T-helper 17 cell (primary cell): ENCODE measurements around the gene SHROOM1. TPM values are rescaled to one million over a fixed set of nuclear protein-coding genes. Genes with fewer than 3 reads are reported as not detected.
"Not testable (repeated sequence)": the region's sequence is repeated elsewhere in the genome, so short reads cannot be mapped to it uniquely, and the experiment has no call there.

ENCODE experiments used
- ATAC-seq: fragments of 150-1000 bp; cut with Tn5 transposase; 2 replicates; pipeline ENCODE4 v1.10.0; 2021; ENCODE audit warnings: mild to moderate bottlenecking, moderate library complexity
- DNase-seq, 3 donors: peaks; one replicate each; pipeline versions ENCODE4 v3.0.0 to v3.0.0-alpha.2; 2020 to 2021
- H3K9me3 ChIP-seq: one replicate; pipeline ENCODE4 v1.7.0; 2013; ENCODE audit warnings: low read length, mild to moderate bottlenecking; ENCODE audit not compliant: control insufficient read depth, poor library complexity, severe bottlenecking
- H3K27ac Mint-ChIP-seq: one replicate; pipeline ENCODE4 v1.8.0; 2022; ENCODE audit warnings: mild to moderate bottlenecking, moderate library complexity, mixed read lengths
- H3K27me3 Mint-ChIP-seq: one replicate; pipeline ENCODE4 v1.8.0; 2022; ENCODE audit warnings: mixed read lengths
- H3K36me3 Mint-ChIP-seq: one replicate; pipeline ENCODE4 v1.8.0; 2022; ENCODE audit warnings: low read depth, mixed read lengths
- H3K4me1 Mint-ChIP-seq: one replicate; pipeline ENCODE4 v1.8.0; 2022; ENCODE audit warnings: mild to moderate bottlenecking, mixed read lengths
- H3K4me3 Mint-ChIP-seq: one replicate; pipeline ENCODE4 v1.8.0; 2022; ENCODE audit warnings: mild to moderate bottlenecking, moderate library complexity, mixed read lengths
- total RNA-seq, 4 donors: library from RNA in 2 of 4; stranded (reverse) in 2 of 4; gene quantifications; one replicate each; pipeline ENCODE4 v1.2.3 and lab custom pipeline; 2022 to 2026

SHROOM1 gene
- total RNA-seq, 2 donors from 2014 or later, result 0.20 TPM; not detected in 1

DNA sequence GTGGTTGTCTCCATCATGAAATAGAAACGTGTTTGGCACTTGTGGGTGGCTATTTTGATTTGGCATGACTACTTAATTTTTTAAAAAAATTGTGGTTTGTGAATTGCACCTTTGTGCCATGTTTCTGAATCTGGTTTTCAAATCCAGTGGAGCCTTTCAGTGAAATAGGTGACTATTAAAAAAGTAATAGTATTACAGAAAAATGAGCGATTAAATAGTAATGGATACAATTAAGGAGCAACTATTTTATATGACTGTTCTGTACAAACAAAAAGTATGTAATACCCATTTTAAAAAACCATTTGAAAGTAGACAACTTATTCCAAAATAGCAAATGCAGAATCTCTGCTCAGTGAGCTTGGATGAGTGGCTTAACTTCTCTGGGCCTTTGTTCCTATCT, 14.4 kb downstream of the SHROOM1 start:
- peaks cover 35% of the 10 kb centered on the region for H3K27me3 Mint-ChIP-seq
- ATAC-seq (no peak), DNase-seq (no peak)
- H3K9me3 ChIP-seq, result no peaks in the 10 kb centered on the region
- H3K4me3 Mint-ChIP-seq, result no peak overlapping the region
- H3K36me3 Mint-ChIP-seq, result peaks cover 2% of the 10 kb centered on the region
- H3K4me1 Mint-ChIP-seq, result peaks cover 12% of the 10 kb centered on the region
- no peak overlapping the region for H3K27ac Mint-ChIP-seq

DNA sequence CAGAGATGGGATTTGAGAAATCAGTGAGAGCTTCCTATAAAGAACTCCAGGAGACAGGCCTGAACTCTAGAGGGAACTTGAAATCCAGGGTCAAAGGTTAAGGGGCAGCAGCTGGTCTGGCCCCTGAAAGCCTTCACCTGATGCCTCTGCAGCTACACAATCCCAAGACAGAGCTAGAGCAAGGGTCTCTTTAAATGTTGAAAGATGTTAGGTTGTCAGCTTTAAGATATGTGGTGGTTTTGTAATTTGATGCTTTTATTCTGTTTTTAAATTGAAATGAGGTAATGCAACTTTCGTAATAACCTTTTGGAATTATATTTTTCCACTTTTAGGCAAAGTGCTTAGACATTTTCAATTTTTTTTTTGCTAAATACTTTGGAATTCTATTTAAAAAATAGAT, 15.0 kb downstream of the SHROOM1 start:
- peaks cover 41% of the 10 kb centered on the region for H3K27me3 Mint-ChIP-seq
- no peak overlapping the region for H3K27ac Mint-ChIP-seq
- peaks cover 12% of the 10 kb centered on the region for H3K4me1 Mint-ChIP-seq
- DNase-seq, result no peak
- H3K4me3 Mint-ChIP-seq, result peak overlapping the region; percentile 55
- ATAC-seq, result no peak
- H3K36me3 Mint-ChIP-seq, result peaks cover 2% of the 10 kb centered on the region
- H3K9me3 ChIP-seq, result no peaks in the 10 kb centered on the region

DNA sequence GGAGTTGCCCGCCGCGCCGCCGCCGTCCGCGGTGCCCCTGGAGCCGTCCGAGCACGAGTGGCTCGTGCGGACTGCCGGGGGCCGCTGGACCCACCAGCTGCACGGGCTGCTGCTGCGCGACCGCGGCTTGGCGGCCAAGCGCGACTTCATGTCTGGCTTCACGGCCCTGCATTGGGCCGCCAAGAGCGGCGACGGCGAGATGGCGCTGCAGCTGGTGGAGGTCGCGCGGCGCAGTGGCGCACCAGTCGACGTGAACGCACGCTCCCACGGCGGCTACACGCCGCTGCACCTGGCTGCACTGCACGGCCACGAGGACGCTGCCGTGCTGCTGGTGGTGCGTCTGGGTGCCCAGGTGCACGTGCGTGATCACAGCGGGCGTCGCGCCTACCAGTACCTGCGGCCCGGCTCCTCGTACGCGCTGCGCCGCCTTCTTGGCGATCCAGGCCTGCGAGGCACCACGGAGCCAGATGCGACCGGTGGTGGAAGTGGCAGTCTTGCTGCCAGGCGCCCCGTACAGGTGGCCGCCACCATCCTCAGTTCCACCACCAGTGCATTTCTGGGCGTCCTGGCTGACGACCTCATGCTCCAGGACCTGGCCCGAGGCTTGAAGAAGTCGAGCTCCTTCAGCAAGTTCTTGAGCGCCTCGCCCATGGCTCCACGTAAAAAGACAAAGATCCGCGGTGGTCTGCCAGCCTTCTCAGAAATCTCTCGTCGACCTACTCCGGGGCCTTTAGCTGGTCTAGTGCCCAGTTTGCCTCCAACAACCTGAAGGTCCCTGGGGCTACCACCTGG, 15.7 kb downstream of the SHROOM1 start:
- H3K36me3 Mint-ChIP-seq, result peaks cover 2% of the 10 kb centered on the region
- no peak for DNase-seq
- H3K27ac Mint-ChIP-seq, result no peak overlapping the region
- peak overlapping the region; percentile 55 for H3K4me3 Mint-ChIP-seq
- no peak for ATAC-seq
- no peaks in the 10 kb centered on the region for H3K9me3 ChIP-seq
- H3K27me3 Mint-ChIP-seq, result peaks cover 43% of the 10 kb centered on the region
- H3K4me1 Mint-ChIP-seq, result peaks cover 7% of the 10 kb centered on the region

DNA sequence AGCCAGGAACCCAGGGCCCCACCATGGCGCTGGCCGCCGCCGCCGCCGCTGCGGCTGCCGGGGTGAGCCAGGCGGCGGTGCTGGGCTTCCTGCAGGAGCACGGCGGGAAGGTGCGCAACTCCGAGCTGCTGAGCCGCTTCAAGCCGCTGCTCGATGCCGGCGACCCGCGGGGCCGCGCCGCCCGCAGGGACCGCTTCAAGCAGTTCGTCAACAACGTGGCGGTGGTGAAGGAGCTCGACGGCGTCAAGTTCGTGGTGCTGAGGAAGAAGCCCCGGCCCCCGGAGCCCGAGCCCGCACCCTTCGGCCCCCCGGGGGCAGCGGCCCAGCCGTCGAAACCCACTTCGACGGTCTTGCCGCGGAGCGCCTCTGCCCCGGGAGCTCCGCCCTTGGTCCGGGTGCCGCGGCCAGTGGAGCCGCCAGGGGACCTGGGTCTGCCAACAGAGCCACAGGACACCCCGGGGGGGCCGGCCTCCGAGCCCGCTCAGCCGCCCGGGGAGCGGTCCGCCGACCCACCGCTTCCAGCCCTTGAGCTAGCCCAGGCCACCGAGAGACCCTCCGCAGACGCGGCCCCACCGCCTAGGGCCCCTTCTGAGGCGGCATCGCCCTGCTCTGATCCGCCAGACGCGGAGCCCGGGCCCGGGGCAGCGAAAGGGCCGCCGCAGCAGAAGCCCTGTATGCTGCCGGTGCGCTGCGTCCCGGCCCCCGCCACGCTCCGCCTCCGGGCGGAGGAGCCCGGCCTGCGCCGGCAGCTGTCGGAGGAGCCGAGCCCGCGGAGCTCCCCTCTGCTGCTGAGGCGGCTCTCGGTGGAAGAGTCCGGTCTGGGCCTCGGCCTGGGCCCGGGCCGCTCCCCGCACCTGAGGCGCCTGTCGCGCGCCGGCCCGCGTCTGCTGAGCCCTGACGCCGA, 16.6 kb downstream of the SHROOM1 start:
- no peak overlapping the region for H3K27ac Mint-ChIP-seq
- H3K36me3 Mint-ChIP-seq, result peaks cover 4% of the 10 kb centered on the region
- no peaks in the 10 kb centered on the region for H3K9me3 ChIP-seq
- ATAC-seq, result peak; percentile 70
- DNase-seq, result peak; percentile 20 to 37 (median 27)
- H3K4me1 Mint-ChIP-seq, result peaks cover 7% of the 10 kb centered on the region
- H3K27me3 Mint-ChIP-seq, result peaks cover 44% of the 10 kb centered on the region
- peak overlapping the region; percentile 25 for H3K4me3 Mint-ChIP-seq

DNA sequence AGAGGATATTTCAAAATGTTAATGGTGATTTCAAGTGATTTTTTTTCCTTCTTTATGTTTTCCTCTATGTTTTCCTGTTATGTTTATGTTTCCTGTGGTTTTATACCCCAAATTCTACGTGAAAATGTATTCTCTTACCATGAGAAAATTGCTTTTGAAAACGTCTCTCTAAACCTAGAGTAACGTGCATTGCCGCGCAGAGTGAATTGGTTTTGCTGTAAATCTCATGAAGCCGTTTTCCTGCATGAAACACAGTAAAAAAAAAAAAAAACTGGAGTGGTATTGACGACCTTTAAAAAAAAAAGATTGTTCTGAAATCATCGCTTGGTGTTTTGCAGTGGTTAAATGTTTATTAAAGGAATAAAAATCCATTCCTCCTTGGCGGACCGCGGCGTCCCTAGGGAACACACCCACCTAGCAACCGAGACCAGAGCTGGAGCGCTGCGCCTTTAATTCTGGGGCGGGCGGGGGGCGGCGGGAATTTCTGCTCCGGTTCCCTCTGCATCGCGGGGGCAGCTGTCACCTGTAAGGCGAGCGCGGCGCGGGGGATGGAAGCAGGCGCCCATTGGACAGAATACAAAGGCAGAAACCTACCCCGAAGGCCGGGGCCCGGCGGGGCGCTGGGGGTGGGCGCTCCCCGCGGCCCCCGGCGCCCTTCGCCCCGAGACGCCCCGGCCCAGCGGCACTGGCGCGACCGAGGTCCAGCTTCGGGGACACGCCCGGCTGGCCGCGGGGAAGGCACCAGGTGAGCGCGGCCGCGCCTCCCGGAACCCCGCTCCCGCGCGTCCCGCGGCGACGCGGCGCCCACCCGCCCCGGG, 17.5 kb downstream of the SHROOM1 start, which contains the start of gene SOWAHA:
TSS of gene SOWAHA (plus strand) at position 522 of the 818 bp plus-strand sequence. CDS start 320 bp downstream, outside the sequence.
- H3K36me3 Mint-ChIP-seq, result peaks cover 4% of the 10 kb centered on the region
- peak within 1 kb of the TSS; percentile 6 for H3K27ac Mint-ChIP-seq
- ATAC-seq (peak; percentile 37), DNase-seq (peak in 1 of 3 donors; percentile 15)
- H3K9me3 ChIP-seq, result no peaks in the 10 kb centered on the region
- H3K27me3 Mint-ChIP-seq, result peaks cover 46% of the 10 kb centered on the region
- peaks cover 7% of the 10 kb centered on the region for H3K4me1 Mint-ChIP-seq
- peak within 1 kb of the TSS; percentile 84 for H3K4me3 Mint-ChIP-seq

DNA sequence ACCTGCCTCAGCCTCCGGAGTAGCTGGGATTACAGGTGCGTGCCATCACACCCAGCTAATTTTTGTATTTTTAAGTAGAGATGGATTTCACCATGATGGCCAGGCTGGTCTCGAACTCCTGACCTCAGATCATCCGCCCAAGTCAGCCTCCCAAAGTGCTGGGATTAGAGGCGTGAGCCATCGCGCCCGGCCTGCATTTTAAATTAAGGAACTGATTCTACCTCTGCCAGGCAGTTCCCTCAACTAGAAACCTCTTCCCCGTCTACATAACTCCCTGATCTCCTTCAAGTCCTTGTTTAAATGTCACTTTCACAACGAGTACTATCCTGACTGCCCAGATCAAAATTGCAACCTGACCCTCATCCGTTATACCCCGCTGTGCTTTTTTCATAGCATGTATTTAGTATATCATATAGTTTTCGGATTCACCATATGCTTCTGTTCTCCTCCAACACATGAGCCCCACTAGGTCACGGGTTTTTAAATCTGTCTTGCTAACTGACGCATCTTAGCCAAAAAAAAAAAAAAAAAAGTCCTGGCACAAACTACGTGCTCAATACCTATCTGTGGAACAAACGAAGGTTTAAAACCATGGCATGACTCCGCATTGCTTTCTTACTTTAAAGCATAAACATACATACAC, 18.2 kb downstream of the SHROOM1 start:
- DNase-seq (no peak), ATAC-seq (no peak)
- Mint-ChIP-seq H3K36me3 (peaks cover 4% of the 10 kb centered on the region), H3K27ac (peak overlapping the region; percentile 6), H3K27me3 (peaks cover 50% of the 10 kb centered on the region), H3K4me1 (peaks cover 7% of the 10 kb centered on the region), H3K4me3 (peak overlapping the region; percentile 84)
- no peaks in the 10 kb centered on the region for H3K9me3 ChIP-seq

DNA sequence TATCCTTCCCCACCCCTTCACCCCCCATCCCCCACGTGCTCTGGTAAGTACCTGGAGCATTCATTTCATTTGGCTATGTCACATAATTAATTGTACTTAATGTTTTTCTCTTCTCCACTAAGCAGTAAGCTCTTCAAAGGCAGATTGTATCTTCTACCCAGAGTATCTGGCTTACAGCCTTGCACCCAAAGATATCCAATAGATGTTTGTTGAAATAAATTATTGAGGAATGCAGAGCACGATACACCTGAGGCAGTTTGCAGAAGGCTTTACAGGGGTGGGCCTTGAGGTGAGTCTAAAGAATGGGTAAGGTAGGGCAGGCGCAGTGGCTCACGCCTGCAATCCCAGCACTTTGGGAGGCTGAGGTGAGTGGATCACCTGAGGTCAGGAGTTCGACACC, 19.8 kb downstream of the SHROOM1 start:
- no peak for DNase-seq
- Mint-ChIP-seq H3K36me3 (peaks cover 4% of the 10 kb centered on the region), H3K27ac (no peak overlapping the region), H3K4me3 (no peak overlapping the region), H3K27me3 (peaks cover 55% of the 10 kb centered on the region), H3K4me1 (peaks cover 7% of the 10 kb centered on the region)
- H3K9me3 ChIP-seq, result no peaks in the 10 kb centered on the region
- no peak for ATAC-seq

DNA sequence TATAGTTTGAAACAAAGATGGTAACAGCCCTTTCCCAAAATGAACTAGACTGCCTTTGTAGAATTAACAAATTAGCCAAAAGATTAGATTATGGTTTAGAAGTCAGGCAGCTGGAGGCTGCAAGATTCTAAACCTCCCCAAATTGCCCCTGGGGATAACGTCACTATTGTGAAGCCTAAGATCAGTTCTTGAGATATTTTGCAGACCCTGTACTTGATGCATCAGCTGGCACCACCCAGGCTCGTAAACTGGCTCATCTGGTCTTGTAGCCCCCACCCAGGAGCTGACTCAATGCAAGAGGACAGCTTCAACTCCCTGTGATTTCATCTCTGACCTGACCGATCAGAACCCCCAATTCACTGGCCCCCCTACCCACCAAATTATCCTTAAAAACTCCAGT, 21.6 kb downstream of the SHROOM1 start:
- DNase-seq, result no peak
- H3K36me3 Mint-ChIP-seq, result peaks cover 4% of the 10 kb centered on the region
- H3K4me3 Mint-ChIP-seq, result no peak overlapping the region
- H3K9me3 ChIP-seq, result no peaks in the 10 kb centered on the region
- peaks cover 7% of the 10 kb centered on the region for H3K4me1 Mint-ChIP-seq
- peaks cover 72% of the 10 kb centered on the region for H3K27me3 Mint-ChIP-seq
- ATAC-seq, result no peak
- no peak overlapping the region for H3K27ac Mint-ChIP-seq

DNA sequence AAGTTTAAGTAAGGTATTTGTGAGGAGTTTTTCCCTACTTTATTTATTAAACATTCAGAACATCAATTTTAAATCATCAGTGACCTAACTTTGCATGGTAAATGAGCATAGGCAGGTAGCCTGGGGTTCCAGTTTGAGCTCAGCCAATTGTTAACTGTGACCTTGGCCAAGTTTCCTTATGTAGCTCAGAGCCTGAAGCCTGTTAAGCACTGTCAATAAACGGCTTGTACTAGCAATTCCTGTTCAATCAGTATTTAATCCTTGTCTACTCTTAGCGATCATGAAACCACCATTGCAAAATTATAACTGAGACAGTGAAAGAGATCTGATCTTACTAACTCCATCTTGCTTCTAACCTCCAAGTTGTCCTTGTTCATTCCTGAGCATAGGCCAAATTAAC, 22.0 kb downstream of the SHROOM1 start:
- no peak for ATAC-seq
- H3K4me3 Mint-ChIP-seq, result no peak overlapping the region
- H3K4me1 Mint-ChIP-seq, result peaks cover 7% of the 10 kb centered on the region

DNA sequence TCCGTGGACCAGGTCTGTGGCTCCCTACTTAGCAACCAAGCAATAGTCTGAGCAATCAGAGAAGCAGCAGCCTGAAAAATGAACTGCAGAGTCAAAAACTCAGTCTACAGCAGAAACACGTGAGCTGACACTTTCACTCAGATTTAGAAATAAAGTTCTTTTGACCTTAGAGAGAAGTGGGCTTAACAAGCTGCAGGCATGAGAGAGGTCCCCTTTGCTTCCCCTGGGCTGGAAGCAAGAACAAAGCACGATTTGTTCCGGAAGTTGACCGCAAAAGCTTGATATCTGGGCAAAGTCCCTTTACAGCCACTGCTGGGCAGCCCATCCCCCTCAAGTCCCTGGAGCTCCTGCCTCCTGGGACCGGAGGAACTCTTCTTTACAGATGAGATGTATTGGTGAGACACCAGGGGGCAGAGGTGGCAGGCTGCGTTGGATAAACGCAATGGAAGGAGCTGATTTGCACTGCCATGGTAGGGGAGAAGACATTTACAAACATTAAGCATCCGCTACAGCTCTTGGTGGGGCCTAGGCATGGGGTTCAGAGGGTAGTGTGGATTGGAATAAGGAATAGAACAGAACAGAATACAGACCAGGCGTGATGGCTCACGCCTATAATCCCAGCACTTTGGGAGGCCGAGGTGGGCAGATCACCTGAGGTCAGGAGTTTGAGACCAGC, 23.1 kb downstream of the SHROOM1 start:
- no peak for DNase-seq
- Mint-ChIP-seq H3K27ac (no peak overlapping the region), H3K27me3 (peaks cover 81% of the 10 kb centered on the region), H3K4me1 (peaks cover 2% of the 10 kb centered on the region), H3K4me3 (no peak overlapping the region), H3K36me3 (peaks cover 8% of the 10 kb centered on the region)
- H3K9me3 ChIP-seq, result no peaks in the 10 kb centered on the region
- ATAC-seq, result no peak

More for the DNA sequence above, 22.0 kb downstream of the SHROOM1 start:
- Mint-ChIP-seq H3K36me3 (peaks cover 4% of the 10 kb centered on the region), H3K27me3 (peaks cover 76% of the 10 kb centered on the region), H3K27ac (no peak overlapping the region)
- DNase-seq, result no peak
- no peaks in the 10 kb centered on the region for H3K9me3 ChIP-seq

DNA sequence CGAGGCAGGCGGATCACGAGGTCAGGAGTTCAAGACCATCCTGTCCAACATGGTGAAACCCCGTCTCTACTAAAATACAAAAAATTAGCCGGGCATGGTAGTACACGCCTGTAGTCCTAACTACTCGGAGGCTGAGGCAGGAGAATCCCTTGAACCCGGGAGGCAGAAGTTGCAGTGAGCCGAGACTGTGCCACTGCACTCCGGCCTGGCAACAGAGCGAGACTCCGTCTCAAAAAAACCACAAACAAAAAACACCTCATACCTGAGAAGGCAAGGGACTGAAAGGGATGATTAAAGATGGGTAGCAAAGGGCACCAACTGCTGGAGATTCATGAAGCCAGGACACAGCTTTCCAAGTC, 23.7 kb downstream of the SHROOM1 start:
- ATAC-seq, H3K27ac Mint-ChIP-seq, H3K4me3 Mint-ChIP-seq, H3K4me1 Mint-ChIP-seq, H3K9me3 ChIP-seq, DNase-seq: not testable (repeated sequence)
- Mint-ChIP-seq H3K36me3 (peaks cover 10% of the 10 kb centered on the region), H3K27me3 (peaks cover 81% of the 10 kb centered on the region)

DNA sequence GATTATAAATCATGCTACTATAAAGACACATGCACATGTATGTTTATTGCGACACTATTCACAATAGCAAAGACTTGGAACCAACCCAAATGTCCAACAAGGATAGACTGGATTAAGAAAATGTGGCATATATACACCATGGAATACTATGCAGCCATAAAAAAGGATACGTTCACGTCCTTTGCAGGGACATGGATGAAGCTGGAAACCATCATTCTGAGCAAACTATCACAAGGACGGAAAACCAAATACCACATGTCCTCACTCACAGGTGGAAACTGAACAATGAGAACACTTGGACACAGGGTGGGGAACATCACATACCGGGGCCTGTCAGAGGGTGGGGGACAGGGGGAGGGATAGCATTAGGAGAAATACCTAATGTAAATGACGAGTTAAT, 24.6 kb downstream of the SHROOM1 start:
- H3K4me3 Mint-ChIP-seq, ATAC-seq: not testable (repeated sequence)

More for the DNA sequence above, 24.6 kb downstream of the SHROOM1 start:
- H3K9me3 ChIP-seq, H3K4me1 Mint-ChIP-seq, H3K27ac Mint-ChIP-seq, DNase-seq: not testable (repeated sequence)
- H3K27me3 Mint-ChIP-seq, result peaks cover 81% of the 10 kb centered on the region
- peaks cover 10% of the 10 kb centered on the region for H3K36me3 Mint-ChIP-seq
